ENCODE results near the gene TRMO. TPM values are rescaled to one million over a fixed set of nuclear protein-coding genes. Genes with fewer than 3 reads are reported as not detected.

The TRMO gene
- total and polyA plus RNA-seq, 9 of the 15 experiments (the other 6 are each of a cell fraction or from before 2014, with no cell fraction given): 5.6 to 22.4 (median 16.2) TPM

DNA sequence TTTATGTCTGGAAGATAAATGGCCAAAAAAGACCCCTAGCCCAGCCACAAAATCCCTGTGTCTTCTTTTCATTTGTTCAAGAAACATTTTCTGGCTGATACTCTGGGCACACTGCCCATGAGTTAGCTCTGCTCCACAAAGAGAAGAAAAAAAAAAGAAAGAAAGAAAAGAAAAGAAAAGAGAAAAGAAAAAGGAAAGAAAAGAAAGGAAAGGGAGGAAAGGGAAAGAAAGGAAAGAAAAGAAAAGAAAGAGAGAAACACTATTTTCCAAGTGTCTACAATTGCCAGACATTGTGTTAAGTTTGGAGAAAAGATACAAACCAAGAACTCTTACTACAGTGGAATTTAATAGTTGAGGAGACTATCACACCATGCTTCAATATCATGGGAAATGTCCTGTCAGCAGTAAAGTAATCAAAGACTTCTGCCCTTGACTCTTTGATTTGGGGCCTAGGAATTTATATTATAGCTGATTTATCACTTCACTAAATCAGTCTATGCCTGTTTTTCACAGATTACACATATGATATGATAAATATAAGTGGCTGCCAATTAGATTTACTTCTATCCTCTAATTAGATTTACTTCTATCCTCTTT is 3.0 kb downstream of the TRMO start (continued):
- TF ChIP-seq, protein P1, sequence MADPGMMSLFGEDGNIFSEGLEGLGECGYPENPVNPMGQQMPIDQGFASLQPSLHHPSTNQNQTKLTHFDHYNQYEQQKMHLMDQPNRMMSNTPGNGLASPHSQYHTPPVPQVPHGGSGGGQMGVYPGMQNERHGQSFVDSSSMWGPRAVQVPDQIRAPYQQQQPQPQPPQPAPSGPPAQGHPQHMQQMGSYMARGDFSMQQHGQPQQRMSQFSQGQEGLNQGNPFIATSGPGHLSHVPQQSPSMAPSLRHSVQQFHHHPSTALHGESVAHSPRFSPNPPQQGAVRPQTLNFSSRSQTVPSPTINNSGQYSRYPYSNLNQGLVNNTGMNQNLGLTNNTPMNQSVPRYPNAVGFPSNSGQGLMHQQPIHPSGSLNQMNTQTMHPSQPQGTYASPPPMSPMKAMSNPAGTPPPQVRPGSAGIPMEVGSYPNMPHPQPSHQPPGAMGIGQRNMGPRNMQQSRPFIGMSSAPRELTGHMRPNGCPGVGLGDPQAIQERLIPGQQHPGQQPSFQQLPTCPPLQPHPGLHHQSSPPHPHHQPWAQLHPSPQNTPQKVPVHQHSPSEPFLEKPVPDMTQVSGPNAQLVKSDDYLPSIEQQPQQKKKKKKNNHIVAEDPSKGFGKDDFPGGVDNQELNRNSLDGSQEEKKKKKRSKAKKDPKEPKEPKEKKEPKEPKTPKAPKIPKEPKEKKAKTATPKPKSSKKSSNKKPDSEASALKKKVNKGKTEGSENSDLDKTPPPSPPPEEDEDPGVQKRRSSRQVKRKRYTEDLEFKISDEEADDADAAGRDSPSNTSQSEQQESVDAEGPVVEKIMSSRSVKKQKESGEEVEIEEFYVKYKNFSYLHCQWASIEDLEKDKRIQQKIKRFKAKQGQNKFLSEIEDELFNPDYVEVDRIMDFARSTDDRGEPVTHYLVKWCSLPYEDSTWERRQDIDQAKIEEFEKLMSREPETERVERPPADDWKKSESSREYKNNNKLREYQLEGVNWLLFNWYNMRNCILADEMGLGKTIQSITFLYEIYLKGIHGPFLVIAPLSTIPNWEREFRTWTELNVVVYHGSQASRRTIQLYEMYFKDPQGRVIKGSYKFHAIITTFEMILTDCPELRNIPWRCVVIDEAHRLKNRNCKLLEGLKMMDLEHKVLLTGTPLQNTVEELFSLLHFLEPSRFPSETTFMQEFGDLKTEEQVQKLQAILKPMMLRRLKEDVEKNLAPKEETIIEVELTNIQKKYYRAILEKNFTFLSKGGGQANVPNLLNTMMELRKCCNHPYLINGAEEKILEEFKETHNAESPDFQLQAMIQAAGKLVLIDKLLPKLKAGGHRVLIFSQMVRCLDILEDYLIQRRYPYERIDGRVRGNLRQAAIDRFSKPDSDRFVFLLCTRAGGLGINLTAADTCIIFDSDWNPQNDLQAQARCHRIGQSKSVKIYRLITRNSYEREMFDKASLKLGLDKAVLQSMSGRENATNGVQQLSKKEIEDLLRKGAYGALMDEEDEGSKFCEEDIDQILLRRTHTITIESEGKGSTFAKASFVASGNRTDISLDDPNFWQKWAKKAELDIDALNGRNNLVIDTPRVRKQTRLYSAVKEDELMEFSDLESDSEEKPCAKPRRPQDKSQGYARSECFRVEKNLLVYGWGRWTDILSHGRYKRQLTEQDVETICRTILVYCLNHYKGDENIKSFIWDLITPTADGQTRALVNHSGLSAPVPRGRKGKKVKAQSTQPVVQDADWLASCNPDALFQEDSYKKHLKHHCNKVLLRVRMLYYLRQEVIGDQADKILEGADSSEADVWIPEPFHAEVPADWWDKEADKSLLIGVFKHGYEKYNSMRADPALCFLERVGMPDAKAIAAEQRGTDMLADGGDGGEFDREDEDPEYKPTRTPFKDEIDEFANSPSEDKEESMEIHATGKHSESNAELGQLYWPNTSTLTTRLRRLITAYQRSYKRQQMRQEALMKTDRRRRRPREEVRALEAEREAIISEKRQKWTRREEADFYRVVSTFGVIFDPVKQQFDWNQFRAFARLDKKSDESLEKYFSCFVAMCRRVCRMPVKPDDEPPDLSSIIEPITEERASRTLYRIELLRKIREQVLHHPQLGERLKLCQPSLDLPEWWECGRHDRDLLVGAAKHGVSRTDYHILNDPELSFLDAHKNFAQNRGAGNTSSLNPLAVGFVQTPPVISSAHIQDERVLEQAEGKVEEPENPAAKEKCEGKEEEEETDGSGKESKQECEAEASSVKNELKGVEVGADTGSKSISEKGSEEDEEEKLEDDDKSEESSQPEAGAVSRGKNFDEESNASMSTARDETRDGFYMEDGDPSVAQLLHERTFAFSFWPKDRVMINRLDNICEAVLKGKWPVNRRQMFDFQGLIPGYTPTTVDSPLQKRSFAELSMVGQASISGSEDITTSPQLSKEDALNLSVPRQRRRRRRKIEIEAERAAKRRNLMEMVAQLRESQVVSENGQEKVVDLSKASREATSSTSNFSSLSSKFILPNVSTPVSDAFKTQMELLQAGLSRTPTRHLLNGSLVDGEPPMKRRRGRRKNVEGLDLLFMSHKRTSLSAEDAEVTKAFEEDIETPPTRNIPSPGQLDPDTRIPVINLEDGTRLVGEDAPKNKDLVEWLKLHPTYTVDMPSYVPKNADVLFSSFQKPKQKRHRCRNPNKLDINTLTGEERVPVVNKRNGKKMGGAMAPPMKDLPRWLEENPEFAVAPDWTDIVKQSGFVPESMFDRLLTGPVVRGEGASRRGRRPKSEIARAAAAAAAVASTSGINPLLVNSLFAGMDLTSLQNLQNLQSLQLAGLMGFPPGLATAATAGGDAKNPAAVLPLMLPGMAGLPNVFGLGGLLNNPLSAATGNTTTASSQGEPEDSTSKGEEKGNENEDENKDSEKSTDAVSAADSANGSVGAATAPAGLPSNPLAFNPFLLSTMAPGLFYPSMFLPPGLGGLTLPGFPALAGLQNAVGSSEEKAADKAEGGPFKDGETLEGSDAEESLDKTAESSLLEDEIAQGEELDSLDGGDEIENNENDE (IDR thresholded peaks at IDR 0.05; ENCODE audit: low read depth, low read length): no peak
- TF ChIP-seq MAFG (tag; conservative IDR thresholded peaks at IDR 0.05) (peak; percentile 88), MAFF (IDR thresholded peaks at IDR 0.05; ENCODE audit: low read length) (peak; percentile 81), WHSC1 (IDR thresholded peaks at IDR 0.05; ENCODE audit: low read length) (no peak)
- TF ChIP-seq, protein P2, sequence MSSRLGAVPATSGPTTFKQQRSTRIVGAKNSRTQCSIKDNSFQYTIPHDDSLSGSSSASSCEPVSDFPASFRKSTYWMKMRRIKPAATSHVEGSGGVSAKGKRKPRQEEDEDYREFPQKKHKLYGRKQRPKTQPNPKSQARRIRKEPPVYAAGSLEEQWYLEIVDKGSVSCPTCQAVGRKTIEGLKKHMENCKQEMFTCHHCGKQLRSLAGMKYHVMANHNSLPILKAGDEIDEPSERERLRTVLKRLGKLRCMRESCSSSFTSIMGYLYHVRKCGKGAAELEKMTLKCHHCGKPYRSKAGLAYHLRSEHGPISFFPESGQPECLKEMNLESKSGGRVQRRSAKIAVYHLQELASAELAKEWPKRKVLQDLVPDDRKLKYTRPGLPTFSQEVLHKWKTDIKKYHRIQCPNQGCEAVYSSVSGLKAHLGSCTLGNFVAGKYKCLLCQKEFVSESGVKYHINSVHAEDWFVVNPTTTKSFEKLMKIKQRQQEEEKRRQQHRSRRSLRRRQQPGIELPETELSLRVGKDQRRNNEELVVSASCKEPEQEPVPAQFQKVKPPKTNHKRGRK (tag; IDR thresholded peaks at IDR 0.05): peak; percentile 75; the same call in 1 of the 2 replicates
- TF ChIP-seq, protein P3, sequence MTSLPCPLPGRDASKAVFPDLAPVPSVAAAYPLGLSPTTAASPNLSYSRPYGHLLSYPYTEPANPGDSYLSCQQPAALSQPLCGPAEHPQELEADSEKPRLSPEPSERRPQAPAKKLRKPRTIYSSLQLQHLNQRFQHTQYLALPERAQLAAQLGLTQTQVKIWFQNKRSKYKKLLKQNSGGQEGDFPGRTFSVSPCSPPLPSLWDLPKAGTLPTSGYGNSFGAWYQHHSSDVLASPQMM (CRISPR knock-in tag; IDR thresholded peaks at IDR 0.05): no peak
- TF ChIP-seq, protein P4, sequence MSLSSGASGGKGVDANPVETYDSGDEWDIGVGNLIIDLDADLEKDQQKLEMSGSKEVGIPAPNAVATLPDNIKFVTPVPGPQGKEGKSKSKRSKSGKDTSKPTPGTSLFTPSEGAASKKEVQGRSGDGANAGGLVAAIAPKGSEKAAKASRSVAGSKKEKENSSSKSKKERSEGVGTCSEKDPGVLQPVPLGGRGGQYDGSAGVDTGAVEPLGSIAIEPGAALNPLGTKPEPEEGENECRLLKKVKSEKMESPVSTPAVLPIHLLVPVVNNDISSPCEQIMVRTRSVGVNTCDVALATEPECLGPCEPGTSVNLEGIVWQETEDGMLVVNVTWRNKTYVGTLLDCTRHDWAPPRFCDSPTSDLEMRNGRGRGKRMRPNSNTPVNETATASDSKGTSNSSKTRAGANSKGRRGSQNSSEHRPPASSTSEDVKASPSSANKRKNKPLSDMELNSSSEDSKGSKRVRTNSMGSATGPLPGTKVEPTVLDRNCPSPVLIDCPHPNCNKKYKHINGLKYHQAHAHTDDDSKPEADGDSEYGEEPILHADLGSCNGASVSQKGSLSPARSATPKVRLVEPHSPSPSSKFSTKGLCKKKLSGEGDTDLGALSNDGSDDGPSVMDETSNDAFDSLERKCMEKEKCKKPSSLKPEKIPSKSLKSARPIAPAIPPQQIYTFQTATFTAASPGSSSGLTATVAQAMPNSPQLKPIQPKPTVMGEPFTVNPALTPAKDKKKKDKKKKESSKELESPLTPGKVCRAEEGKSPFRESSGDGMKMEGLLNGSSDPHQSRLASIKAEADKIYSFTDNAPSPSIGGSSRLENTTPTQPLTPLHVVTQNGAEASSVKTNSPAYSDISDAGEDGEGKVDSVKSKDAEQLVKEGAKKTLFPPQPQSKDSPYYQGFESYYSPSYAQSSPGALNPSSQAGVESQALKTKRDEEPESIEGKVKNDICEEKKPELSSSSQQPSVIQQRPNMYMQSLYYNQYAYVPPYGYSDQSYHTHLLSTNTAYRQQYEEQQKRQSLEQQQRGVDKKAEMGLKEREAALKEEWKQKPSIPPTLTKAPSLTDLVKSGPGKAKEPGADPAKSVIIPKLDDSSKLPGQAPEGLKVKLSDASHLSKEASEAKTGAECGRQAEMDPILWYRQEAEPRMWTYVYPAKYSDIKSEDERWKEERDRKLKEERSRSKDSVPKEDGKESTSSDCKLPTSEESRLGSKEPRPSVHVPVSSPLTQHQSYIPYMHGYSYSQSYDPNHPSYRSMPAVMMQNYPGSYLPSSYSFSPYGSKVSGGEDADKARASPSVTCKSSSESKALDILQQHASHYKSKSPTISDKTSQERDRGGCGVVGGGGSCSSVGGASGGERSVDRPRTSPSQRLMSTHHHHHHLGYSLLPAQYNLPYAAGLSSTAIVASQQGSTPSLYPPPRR (CRISPR knock-in tag; IDR thresholded peaks at IDR 0.05; ENCODE audit: borderline replicate concordance): no peak
